Inflammatory macrophage treated with lipopolysaccharide for 1 hour (primary cell): ENCODE measurements around the gene HS6ST3.

Experiments used
- DNase-seq, 2 donors: peaks; one replicate each; pipeline ENCODE4 v3.0.0-alpha.2; 2020 to 2022

HS6ST3 gene

GRCh38 chr13:96672016-96672415 lies 582.1 kb downstream of the HS6ST3 start:
- DNase-seq = no peak

- no peak for DNase-seq
Measured at GRCh38 chr13:96673825-96674224, 583.9 kb downstream of the HS6ST3 start.

GRCh38 chr13:96677029-96677428 lies 587.1 kb downstream of the HS6ST3 start:
- no peak for DNase-seq

GRCh38 chr13:96678801-96679200 lies 588.9 kb downstream of the HS6ST3 start:
- no peak for DNase-seq

GRCh38 chr13:96680898-96681297 lies 591.0 kb downstream of the HS6ST3 start:
- no peak for DNase-seq

GRCh38 chr13:96681766-96682165 lies 591.9 kb downstream of the HS6ST3 start:
- no peak for DNase-seq

GRCh38 chr13:96684469-96684868 lies 594.6 kb downstream of the HS6ST3 start:
- DNase-seq = no peak

- no peak for DNase-seq
Measured at GRCh38 chr13:96684907-96685306, 595.0 kb downstream of the HS6ST3 start.

GRCh38 chr13:96686286-96686685 lies 596.4 kb downstream of the HS6ST3 start:
- DNase-seq = no peak

GRCh38 chr13:96687191-96687590 lies 597.3 kb downstream of the HS6ST3 start:
- no peak for DNase-seq

- DNase-seq = no peak
Measured at GRCh38 chr13:96690998-96691397, 601.1 kb downstream of the HS6ST3 start.

- DNase-seq = no peak
Measured at GRCh38 chr13:96696389-96696900, 606.5 kb downstream of the HS6ST3 start.

- no peak for DNase-seq
Measured at GRCh38 chr13:96700657-96701056, 610.8 kb downstream of the HS6ST3 start.

GRCh38 chr13:96707146-96707545 lies 617.2 kb downstream of the HS6ST3 start:
- no peak for DNase-seq

GRCh38 chr13:96710166-96710862 lies 620.4 kb downstream of the HS6ST3 start:
- DNase-seq = no peak

GRCh38 chr13:96720446-96720845 lies 630.5 kb downstream of the HS6ST3 start:
- no peak for DNase-seq

- DNase-seq = no peak
Measured at GRCh38 chr13:96726651-96727050, 636.7 kb downstream of the HS6ST3 start.

GRCh38 chr13:96728463-96728862 lies 638.6 kb downstream of the HS6ST3 start:
- DNase-seq = no peak

- no peak for DNase-seq
Measured at GRCh38 chr13:96730676-96731075, 640.8 kb downstream of the HS6ST3 start.

- DNase-seq = no peak
Measured at GRCh38 chr13:96734499-96734898, 644.6 kb downstream of the HS6ST3 start.

GRCh38 chr13:96741779-96742178 lies 651.9 kb downstream of the HS6ST3 start:
- no peak for DNase-seq

- no peak for DNase-seq
Measured at GRCh38 chr13:96743296-96744089, 653.6 kb downstream of the HS6ST3 start.

- DNase-seq = no peak
Measured at GRCh38 chr13:96744367-96745331, 654.7 kb downstream of the HS6ST3 start.
